ENCODE results near the gene GDI1.

The GDI1 gene

DNA sequence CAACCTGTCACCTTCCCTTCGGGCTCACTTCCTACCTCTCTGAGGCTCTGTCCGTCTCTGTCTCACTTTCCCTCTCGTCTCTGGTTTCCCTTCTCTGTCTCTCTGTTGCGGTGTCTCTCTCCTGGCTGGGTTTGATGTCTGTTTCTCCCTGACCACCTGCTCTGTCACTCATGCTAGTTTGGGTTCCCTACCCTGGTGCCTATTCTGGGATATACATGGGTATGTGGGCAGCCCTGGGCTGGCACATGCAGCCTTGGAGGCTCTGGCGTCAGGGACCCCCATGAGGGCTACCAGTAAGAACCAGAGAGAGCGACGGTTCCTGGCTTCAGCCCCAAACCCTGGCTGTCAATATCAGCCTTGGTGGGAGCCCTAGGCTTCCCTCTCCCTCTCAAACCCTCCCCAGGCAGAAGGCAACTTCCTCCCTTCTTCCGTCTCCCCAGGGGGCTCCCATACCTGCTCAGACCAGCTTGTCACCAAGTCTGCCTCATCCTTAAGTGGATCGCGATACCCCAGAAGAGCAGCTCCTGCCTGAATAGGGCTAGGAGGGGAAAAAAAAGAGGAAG is 28.2 kb upstream of the GDI1 start:
- in situ Hi-C loops (cut with HindIII; ENCODE audit: low sequenced_read_pairs), result no loop called here

DNA sequence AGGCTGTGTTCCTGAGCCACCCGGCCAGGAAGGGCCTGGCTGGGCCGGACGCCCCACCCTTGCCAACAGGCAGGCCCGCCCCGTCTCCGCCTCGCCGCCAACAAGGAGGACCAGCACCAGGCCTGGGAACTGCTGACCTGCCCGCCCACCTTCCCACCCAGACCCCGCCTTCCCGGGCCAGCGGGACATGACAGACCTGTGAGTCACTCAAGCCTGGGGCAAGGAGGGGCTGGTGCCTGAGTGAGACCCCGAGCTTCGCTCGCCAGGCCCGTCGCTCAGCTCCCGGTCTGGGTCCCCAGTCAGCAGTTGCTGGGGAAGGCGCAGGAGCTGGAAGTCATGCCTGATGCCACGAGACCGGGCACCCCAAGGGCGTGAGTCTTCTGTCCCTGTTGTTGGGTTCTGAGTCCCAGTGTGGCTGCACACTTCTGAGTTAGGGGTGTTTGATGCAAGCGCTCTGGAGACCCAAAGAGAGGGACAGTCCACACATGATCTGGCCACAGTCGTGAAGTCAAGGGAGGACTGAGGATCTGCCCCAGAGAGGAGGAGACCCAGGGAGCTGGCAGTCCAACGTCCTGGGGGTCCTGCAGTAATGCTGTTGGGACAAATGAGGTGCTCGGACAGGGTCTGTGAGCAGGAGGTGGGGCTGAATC is 27.6 kb upstream of the GDI1 start, which contains the start of gene DNASE1L1:
Gene DNASE1L1, minus strand, starts transcription at position 33 of the 650 bp plus-strand sequence. CDS start 3,686 bp downstream, outside the sequence.
- in situ Hi-C loops (cut with HindIII; ENCODE audit: low sequenced_read_pairs), result no loop called here

DNA sequence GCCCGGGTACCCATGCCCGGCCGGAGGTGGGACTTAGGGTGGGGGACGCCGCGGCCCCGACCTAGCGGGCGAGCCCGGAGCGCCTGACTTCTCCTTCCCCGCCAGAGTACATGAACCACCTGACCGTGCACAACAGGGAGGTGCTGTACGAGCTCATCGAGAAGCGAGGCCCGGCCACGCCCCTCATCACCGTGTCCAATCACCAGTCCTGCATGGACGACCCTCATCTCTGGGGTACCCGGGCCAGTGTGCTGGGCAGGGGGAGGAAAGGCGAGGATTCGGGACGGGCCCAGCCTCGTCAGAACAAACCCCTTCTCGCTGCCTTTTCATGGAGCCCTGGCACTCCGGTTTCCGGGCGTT is 25.0 kb upstream of the GDI1 start:
- in situ Hi-C loops (cut with HindIII; ENCODE audit: low sequenced_read_pairs), result no loop called here

DNA sequence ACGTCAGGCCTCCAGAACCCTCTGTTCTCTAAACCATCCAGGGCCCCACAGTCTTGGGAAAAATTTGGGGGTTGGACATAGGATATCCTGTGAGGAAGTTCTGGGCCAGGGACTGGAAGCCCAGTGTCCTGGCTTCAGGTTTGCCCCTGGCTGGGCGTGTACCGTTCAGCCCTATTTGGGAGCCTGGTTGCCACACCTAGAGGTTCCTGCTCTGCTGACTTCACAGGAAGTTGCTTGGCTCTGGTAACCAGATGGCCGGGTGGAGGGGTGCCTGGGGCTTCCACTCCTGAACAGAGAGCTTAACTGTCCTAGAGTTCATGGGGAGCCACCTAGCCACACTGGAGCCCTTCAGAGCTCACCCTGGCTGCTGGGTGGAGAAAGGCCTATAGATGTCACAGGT is 24.5 kb upstream of the GDI1 start:
- in situ Hi-C loops (cut with HindIII; ENCODE audit: low sequenced_read_pairs), result no loop called here

DNA sequence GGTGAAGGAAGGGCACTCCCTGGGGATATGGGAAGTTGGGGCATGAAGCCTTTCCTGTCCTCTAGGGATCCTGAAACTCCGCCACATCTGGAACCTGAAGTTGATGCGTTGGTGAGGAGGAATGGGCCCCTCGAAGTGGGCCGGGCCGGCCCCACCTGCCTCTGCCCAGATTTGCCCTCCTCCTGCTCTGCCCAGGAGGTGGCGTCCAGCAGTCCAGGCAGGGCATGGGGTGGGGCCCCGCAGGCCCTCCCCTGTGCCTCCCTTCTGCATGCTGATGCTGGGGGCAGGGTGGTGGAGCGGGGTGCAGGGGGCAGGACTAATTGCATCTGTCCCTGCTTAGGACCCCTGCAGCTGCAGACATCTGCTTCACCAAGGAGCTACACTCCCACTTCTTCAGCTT is 23.8 kb upstream of the GDI1 start:
- in situ Hi-C loops (cut with HindIII; ENCODE audit: low sequenced_read_pairs), result no loop called here

DNA sequence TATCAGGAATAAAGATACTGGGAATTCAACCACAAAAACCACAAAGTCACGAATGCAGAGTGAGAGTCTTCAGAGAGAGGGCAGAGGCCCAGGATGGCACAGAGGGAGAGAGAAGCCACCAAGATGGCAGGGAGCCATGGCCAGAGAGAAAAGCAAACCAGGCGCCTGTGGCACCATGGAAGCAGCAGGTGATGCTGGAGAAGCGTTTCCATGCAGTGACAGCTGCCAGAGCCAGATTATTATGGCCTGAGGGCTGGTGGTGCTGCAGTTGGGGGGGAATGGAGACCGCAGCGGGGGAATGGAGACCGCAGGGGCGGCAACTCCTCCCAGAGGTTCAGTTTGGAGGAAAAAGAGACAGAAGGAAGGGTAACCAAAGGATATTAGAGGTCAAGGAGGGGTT is 19.8 kb upstream of the GDI1 start:
- in situ Hi-C loops (cut with HindIII; ENCODE audit: low sequenced_read_pairs), result no loop called here

DNA sequence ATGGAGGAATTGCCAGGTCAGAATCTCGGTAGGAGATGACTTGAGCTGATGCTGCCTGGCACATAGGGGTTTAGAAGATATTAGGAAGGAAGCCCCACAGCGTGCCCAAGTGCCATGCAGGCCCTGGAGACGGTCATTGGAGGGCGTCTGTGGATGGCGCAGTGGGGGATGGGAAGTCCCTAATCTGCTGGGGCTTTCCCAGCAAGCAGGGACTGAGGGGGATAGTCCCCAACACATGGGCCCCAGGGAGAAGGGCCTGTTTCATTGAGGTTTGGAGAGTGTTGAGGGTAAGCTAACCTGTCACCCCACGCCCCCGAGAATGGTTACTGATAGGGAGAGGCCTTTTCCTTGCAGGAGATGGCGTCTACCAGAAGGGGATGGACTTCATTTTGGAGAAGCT is 17.8 kb upstream of the GDI1 start:
- in situ Hi-C loops (cut with HindIII; ENCODE audit: low sequenced_read_pairs), result no loop called here

DNA sequence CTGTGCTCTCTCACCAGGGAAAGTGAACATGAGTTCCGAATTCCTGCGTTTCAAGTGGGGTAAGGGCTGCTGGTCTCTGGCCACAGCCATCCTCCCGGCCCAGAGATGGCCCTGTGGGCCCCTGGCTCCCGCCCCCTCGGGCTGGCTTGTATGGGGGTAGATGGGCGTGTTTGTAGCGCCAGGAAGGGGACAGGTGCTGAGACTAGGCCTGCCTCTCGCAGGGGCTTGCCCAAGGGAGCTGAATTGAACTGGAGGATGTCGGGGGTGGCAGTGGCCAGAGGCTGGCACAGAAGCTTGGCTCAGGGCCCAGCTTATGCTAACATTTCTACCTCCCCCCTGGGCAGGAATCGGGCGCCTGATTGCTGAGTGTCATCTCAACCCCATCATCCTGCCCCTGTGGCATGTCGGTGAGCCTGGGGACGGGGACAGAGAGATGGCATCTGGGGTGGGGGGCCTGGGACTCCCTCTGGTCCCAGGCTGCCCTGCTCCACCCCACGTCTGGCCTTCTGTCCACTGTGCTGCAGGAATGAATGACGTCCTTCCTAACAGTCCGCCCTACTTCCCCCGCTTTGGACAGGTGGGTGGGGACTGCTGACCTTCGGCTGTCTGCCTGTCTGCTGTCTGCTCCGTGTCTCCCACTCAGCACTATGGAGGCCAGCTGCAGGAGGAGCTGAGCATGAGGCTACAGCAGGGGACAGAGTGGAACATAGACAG is 17.1 kb upstream of the GDI1 start:
- in situ Hi-C loops (cut with HindIII; ENCODE audit: low sequenced_read_pairs), result loop anchor here (10.0 kb wide), 1 partner anchor 325 kb away; the partner anchor contains the start of gene MECP2

DNA sequence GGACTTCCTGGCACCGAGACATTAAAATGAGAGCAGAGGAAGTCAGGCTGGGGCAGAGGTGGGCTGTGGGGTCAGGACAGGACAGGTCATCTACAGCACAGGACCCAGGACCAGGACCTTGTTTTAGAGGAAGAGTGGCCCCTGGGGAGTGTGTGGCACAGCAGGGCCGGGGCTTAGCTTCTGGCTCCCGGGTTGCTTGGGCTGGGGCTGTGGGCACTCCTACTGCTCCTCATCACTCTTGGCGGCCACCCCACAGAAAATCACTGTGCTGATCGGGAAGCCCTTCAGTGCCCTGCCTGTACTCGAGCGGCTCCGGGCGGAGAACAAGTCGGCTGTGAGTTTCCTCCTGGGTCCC is 16.6 kb upstream of the GDI1 start:
- in situ Hi-C loops (cut with HindIII; ENCODE audit: low sequenced_read_pairs), result loop anchor here (10.0 kb wide), 1 partner anchor 326 kb away; the partner anchor contains the start of gene MECP2

DNA sequence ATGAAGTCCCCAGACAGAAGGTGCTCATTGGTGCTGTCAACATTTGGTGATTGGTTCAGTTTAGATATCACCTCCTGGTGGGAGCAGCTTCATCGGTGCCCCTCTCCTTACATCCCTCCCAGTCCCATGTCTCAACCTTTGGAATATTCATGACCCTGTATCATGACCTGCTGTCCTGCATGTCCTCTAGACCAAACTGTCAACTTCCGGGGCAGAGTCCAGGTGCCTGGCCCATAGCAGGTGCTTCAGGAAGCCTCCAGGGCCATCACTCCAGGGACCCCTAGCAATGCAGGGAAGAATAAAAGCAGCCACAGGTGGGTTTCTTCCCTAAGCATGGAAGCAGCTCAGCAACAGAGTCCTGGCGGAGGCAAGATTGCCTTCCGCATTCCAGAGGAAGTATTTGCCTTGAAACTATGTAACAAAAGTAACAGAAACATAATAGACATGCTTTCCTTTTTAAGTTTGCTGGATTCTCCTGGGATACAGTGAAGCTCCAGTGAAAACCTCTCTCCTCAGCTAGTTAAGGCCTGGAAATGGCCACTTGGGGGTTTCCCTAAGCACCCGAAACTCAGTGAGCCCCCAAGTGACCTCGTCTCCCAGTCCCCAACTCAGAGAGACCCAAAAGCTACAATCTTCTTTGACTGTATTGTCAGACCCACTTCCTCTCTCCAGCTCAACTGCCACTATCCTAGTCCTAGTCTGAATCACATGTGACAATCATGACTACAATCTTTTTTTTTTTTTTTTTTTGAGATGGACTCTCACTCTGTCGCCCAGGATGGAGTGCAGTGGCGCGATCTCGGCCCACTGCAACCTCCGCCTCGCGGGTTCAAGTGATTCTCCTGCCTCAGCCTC is 9.8 kb upstream of the GDI1 start:
- in situ Hi-C loops (cut with HindIII; ENCODE audit: low sequenced_read_pairs), result loop anchor here (10.0 kb wide), 1 partner anchor 332 kb away; the partner anchor contains the start of gene MECP2

DNA sequence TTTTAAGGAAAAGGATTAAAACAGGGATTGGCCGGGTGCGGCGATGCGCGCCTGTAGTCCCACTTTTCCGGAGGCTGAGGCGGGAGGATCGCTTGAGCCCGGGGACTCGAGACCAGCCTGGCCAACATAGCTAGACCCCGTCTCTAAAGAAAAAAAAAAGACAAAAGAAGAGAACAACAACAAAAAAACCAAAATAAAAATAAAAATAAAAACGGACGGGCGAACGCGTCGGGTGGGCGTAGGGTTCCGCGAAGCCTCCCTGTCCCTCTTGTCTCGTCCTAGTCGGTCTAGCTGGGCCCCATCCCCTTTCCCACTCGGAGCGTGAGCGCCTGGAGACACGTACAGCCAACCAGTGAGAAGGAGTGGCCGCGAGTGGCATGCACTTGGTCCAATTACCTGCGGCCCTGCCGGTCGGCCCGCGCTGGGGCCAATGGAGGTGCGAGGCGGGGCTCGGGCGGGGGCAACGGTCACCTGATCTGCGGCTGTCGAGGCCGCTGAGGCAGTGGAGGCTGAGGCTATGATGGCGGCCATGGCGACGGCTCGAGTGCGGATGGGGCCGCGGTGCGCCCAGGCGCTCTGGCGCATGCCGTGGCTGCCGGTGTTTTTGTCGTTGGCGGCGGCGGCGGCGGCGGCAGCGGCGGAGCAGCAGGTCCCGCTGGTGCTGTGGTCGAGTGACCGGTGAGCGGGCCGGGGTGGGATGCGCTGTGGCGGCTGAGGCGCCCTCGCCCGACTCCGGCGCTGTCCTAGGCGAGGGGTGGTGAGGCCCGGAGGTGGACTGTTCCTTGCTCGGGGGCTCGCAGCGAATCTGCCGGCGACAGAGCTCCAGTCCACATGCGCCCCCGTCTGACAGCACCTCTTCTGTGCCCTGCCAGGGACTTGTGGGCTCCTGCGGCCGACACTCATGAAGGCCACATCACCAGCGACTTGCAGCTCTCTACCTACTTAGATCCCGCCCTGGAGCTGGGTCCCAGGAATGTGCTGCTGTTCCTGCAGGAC is 8.5 kb upstream of the GDI1 start, which contains the start of gene ATP6AP1:
Gene ATP6AP1, plus strand, starts transcription at position 502 of the 996 bp plus-strand sequence. Its CDS starts 16 bp downstream, at position 518.
- in situ Hi-C loops (cut with HindIII; ENCODE audit: low sequenced_read_pairs), result loop anchor here (10.0 kb wide), 1 partner anchor 334 kb away; the partner anchor contains the start of gene MECP2

DNA sequence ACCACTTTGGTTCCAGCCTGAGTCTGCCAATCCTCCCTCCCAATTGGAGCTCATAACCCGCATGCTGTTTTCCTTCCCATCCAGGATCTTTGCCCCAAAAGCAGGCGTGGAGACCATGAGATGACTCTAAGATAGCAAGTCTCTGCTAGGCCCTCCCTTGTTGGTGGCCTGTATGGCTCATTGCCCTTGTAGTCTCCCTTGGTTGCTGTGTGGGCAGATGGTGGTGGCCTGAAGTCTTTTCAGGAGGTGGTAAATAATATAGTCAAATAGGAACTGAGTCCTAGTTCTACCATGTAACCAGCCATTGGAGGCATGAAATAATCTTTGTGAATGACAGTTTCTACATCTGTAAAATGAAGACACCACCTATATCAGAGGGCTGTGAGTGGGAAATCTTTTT is 7.2 kb upstream of the GDI1 start:
- in situ Hi-C loops (cut with HindIII; ENCODE audit: low sequenced_read_pairs), result loop anchor here (10.0 kb wide), 1 partner anchor 335 kb away; the partner anchor contains the start of gene MECP2

DNA sequence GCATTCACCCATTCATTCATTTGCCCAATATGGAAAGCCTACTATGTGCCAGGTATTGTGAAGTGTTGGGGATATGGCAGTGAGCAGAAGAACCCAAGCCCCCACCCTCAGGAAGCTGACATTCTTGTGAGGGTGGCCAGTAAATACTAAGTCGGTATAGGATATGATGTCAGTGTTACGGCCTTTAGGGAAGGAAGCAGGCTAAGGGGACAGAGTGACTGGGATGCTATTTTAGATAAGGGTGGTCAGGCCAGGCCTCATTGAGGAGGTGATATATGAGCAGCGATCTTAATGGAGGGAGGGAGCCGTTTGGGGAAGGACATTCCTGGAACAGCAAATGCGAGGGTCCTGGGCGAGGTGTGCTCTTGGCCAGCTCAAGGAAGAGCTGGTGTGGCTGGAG is 6.5 kb upstream of the GDI1 start:
- in situ Hi-C loops (cut with HindIII; ENCODE audit: low sequenced_read_pairs), result no loop called here

DNA sequence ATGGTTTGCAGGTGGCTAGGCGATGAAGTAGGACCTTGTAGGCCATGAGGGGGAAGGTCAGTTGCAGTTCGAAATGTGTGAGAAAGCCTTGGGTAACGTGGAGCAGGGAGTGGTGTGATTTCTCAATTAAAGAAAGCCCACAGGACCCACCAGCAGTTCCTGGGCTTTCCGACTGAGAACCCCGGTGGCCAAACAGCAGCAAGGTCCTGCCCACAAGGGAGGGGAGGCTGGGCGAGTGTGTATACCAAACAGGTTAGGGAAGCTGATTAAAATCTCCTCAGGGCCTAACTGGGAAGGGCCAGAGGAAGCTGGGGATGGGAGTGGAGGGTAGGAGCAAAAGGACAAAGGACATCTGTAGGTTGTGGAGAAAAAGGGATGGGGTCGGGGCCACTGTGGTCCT is 6.0 kb upstream of the GDI1 start:
- in situ Hi-C loops (cut with HindIII; ENCODE audit: low sequenced_read_pairs), result no loop called here

DNA sequence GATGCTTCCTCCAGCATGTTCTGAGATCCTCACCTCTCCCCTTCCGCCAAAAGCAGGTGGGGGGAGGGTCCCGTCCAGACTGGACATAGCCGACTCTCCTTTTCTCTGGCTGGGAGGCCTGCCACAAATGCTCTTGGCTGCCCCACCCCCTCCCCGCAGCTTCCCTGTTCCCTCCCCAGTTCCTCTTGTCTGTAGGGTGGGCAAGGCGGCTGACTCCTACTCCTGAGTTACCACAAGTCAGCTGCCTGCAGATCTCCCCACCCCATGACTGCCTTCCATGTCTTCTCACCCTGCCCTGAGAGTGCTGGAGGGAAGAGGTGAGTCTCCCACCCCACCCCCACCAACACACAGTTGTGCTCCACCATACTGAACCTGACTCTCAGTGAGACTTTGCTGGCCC is 5.6 kb upstream of the GDI1 start:
- in situ Hi-C loops (cut with HindIII; ENCODE audit: low sequenced_read_pairs), result no loop called here

DNA sequence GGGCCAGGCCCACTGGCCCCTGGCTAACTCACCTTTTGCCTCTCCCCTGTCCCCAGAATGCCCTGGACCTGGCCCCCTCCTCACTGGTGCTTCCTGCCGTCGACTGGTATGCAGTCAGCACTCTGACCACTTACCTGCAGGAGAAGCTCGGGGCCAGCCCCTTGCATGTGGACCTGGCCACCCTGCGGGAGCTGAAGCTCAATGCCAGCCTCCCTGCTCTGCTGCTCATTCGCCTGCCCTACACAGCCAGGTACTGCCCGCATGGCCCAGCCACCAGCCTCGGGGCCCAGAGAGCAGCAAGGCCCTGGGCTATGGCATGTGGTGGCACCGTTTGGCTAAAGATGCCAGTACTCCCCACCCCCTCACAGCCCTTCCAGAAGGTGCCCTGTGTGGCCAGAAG is 4.7 kb upstream of the GDI1 start:
- in situ Hi-C loops (cut with HindIII; ENCODE audit: low sequenced_read_pairs), result no loop called here

DNA sequence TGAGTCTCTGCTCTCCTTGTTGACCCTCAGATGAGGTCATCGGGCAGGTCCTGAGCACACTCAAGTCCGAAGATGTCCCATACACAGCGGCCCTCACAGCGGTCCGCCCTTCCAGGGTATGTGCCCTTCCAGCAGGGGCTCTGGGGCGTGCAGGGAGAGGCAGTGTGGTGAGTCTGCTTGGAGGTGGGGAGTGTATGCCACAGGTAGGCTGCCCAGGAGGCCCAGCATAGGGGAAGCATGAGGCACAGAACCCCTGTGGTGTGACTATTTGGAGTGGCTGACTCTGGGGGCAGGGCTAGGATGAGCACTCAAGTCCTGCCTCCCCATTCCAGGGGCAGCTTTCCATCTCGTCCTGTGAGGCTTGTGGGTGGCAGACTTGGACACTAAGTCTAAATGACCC is 3.3 kb upstream of the GDI1 start:
- in situ Hi-C loops (cut with HindIII; ENCODE audit: low sequenced_read_pairs), result no loop called here

DNA sequence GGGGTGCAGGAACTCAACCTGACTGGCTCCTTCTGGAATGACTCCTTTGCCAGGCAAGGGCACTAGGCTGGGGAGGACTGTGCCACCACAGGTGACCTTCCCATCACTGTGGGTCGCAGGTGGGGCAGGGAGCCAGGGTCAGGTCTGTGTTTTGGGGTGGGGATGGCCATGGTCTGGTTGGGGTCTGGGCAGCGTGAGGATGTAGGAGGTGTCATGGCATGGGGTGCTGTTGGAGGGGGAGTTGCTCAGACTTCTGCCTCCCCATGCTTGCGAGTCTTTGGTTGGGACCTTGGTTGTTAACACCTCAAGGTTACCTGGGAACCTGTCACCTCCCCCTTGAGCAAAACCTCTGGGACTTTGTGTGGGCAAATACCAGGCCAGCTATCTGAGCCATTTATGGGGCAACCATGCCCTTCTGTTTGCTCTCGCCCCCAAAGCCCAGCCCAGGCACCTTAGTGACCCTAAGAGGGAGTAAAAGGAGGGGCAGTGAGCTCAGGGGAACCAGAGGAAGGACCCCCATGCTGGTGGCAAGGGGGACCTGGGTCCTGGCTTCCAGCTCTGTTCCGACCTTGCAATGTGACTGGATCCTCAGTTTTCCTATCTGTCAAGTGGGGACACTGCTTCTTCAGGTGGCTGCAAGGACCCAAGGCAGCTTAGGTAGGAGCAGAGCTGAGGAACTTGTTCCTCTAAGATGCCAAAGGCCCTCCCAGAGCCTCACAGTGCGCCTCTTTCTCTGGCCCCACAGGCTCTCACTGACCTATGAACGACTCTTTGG is 2.4 kb upstream of the GDI1 start:
- in situ Hi-C loops (cut with HindIII; ENCODE audit: low sequenced_read_pairs), result no loop called here

DNA sequence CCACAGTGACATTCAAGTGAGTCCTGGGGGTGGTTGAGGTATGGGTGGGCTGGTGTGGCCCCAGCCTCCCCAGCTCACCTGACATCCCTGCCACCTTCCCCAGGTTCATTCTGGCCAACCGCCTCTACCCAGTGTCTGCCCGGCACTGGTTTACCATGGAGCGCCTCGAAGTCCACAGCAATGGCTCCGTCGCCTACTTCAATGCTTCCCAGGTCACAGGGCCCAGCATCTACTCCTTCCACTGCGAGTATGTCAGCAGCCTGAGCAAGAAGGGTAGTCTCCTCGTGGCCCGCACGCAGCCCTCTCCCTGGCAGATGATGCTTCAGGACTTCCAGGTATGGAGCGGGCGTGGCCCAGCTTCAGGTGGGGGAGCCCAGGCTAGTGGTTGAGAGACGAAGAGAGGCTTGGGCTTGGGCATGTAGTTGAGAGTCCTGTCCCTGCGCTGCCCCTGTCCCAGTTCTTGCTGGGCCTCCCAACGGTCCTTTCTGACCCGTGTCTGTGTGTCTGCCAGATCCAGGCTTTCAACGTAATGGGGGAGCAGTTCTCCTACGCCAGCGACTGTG is 1.7 kb upstream of the GDI1 start:
- in situ Hi-C loops (cut with HindIII; ENCODE audit: low sequenced_read_pairs), result no loop called here
